IMR-90 (cell line): ENCODE data around the gene ZCCHC24. TPM values are rescaled to one million over a fixed set of nuclear protein-coding genes. Genes with fewer than 3 reads are reported as not detected.

ENCODE experiments used
- ATAC-seq: fragments of 200-7000 bp; cut with Tn5 transposase; 2 replicates; pipeline ENCODE4 v1.9.1; 2020; ENCODE audit warnings: low read depth, mild to moderate bottlenecking, moderate library complexity
- BruUV-seq: library from RNA; stranded (reverse); fragments of 400-500 nt; replicated peaks from 2 replicates; lab custom pipeline; 2021; lab: Mats Ljungman, UMichigan
- CTCF ChIA-PET: fragments of 300-600 bp; formaldehyde crosslinking; extraction: SDS; loops from one replicate; lab custom pipeline; 2021; ENCODE audit warnings: antibody characterized with exemption; lab: Yijun Ruan, JAX
- POLR2A ChIA-PET: fragments of 300-600 bp; sonication (Branson Sonifier 250); formaldehyde crosslinking; loops from one replicate; lab custom pipeline; 2022; ENCODE audit warnings: antibody characterized with exemption; ENCODE audit not compliant: unreplicated experiment; lab: Charles Lee
- DNase-seq: peaks from one replicate; pipeline ENCODE4 v3.0.0; 2013
- H2AFZ ChIP-seq: replicated peaks from 2 replicates; pipeline ENCODE3; 2013; ENCODE audit warnings: low read length, mild to moderate bottlenecking; ENCODE audit not compliant: poor library complexity
- H2AK5ac ChIP-seq: 2 replicates; pipeline ENCODE4 v1.6.1; 2013; ENCODE audit warnings: low read depth, low read length, inconsistent platforms
- H2AK9ac ChIP-seq: replicated peaks from 2 replicates; pipeline ENCODE3; 2013; ENCODE audit warnings: mild to moderate bottlenecking, low read depth, low read length, moderate library complexity; ENCODE audit not compliant: poor library complexity
- H2BK120ac ChIP-seq: 2 replicates; pipeline ENCODE4 v1.6.1; 2013; ENCODE audit warnings: low read depth, low read length, inconsistent platforms
- H2BK15ac ChIP-seq: 3 replicates; pipeline ENCODE4 v1.6.1; 2013; ENCODE audit warnings: low read depth, low read length, inconsistent platforms
- H2BK20ac ChIP-seq: 2 replicates; pipeline ENCODE4 v1.6.1; 2013; ENCODE audit warnings: low read depth, mild to moderate bottlenecking, inconsistent platforms, low read length, moderate library complexity
- H2BK5ac ChIP-seq: 2 replicates; pipeline ENCODE4 v1.6.1; 2013; ENCODE audit warnings: mild to moderate bottlenecking, low read depth, low read length, inconsistent platforms; ENCODE audit not compliant: poor library complexity, severe bottlenecking
- H3K14ac ChIP-seq: replicated peaks from 2 replicates; pipeline ENCODE4 v1.6.1; 2013; ENCODE audit warnings: low read depth, low read length, inconsistent platforms
- H3K18ac ChIP-seq: 2 replicates; pipeline ENCODE4 v1.6.1; 2013; ENCODE audit warnings: low read depth, low read length, control low read depth
- H3K23ac ChIP-seq: 2 replicates; pipeline ENCODE4 v1.6.1; 2013; ENCODE audit warnings: low read depth, low read length, inconsistent platforms
- H3K27ac ChIP-seq: 2 replicates; pipeline ENCODE4 v1.5.1; 2013; ENCODE audit warnings: mild to moderate bottlenecking, control low read depth, low read length; ENCODE audit not compliant: insufficient read depth
- H3K27me3 ChIP-seq: 2 replicates; pipeline ENCODE4 v1.6.1; 2013; ENCODE audit warnings: low read length; ENCODE audit not compliant: control insufficient read depth, insufficient read depth
- H3K36me3 ChIP-seq: 2 replicates; pipeline ENCODE4 v1.6.1; 2013; ENCODE audit warnings: low read length, mixed read lengths; ENCODE audit not compliant: control insufficient read depth, insufficient read depth
- H3K4ac ChIP-seq: 2 replicates; pipeline ENCODE4 v1.6.1; 2013; ENCODE audit warnings: low read depth, low read length, inconsistent platforms
- H3K4me1 ChIP-seq: 2 replicates; pipeline ENCODE4 v1.6.1; 2013; ENCODE audit warnings: low read length, mixed read lengths; ENCODE audit not compliant: control insufficient read depth, insufficient read depth
- H3K4me2 ChIP-seq: 2 replicates; pipeline ENCODE4 v1.6.1; 2013; ENCODE audit warnings: low read depth, mild to moderate bottlenecking, control low read depth, low read length, moderate library complexity
- H3K4me3 ChIP-seq: 2 replicates; pipeline ENCODE4 v1.5.1; 2013; ENCODE audit warnings: low read depth, mild to moderate bottlenecking, control low read depth, low read length, moderate library complexity; ENCODE audit not compliant: insufficient read depth
- H3K56ac ChIP-seq: 2 replicates; pipeline ENCODE4 v1.6.1; 2013; ENCODE audit warnings: low read length, inconsistent platforms; ENCODE audit not compliant: insufficient read depth; ENCODE audit errors: extremely low read depth
- H3K79me1 ChIP-seq, 2 experiments: 2 replicates each; pipeline ENCODE4 v1.6.1; 2013; ENCODE audit warnings: low read length in 2 of 2, inconsistent platforms in 1 of 2, low read depth in 1 of 2
- H3K9ac ChIP-seq: 2 replicates; pipeline ENCODE4 v1.6.1; 2013; ENCODE audit warnings: low read depth, low read length, control low read depth
- H3K9me1 ChIP-seq: 2 replicates; pipeline ENCODE4 v1.6.1; 2013; ENCODE audit warnings: low read length, inconsistent platforms; ENCODE audit not compliant: insufficient read depth
- H3K9me3 ChIP-seq: 2 replicates; pipeline ENCODE4 v1.6.1; 2013; ENCODE audit warnings: low read length; ENCODE audit not compliant: control insufficient read depth, insufficient read depth
- H4K20me1 ChIP-seq: 2 replicates; pipeline ENCODE4 v1.6.1; 2013; ENCODE audit warnings: low read length, inconsistent platforms; ENCODE audit not compliant: insufficient read depth
- H4K5ac ChIP-seq: 2 replicates; pipeline ENCODE4 v1.6.1; 2013; ENCODE audit warnings: mild to moderate bottlenecking, low read depth, low read length, control low read depth
- H4K8ac ChIP-seq, 2 experiments: 2 replicates each; pipeline ENCODE4 v1.6.1; 2013; ENCODE audit warnings: low read depth in 2 of 2, low read length in 2 of 2, control low read depth in 1 of 2, inconsistent platforms in 1 of 2
- H4K91ac ChIP-seq: 2 replicates; pipeline ENCODE4 v1.6.1; 2013; ENCODE audit warnings: low read depth, low read length, inconsistent platforms; ENCODE audit not compliant: insufficient read depth
- CEBPB ChIP-seq: IDR thresholded peaks from 2 replicates; pipeline ENCODE4 v1.6.1; 2012; ENCODE audit warnings: low read depth, low read length, improper control_type of control experiment
- CTCF ChIP-seq: conservative IDR thresholded peaks from 2 replicates; pipeline ENCODE4 v1.5.1; 2012; ENCODE audit warnings: mild to moderate bottlenecking, low read depth, low read length, improper control_type of control experiment
- ELK1 ChIP-seq: fragments of 150-350 bp; IDR thresholded peaks from 2 replicates; pipeline ENCODE4 v1.6.1; 2016; ENCODE audit warnings: low read depth, mild to moderate bottlenecking, low read length, moderate library complexity, borderline replicate concordance
- FOS ChIP-seq: fragments of 150-350 bp; IDR thresholded peaks from 2 replicates; pipeline ENCODE4 v1.6.1; 2016; ENCODE audit warnings: low read depth, low read length
- MAZ ChIP-seq: IDR thresholded peaks from 2 replicates; pipeline ENCODE4 v1.6.1; 2012; ENCODE audit warnings: low read depth, mild to moderate bottlenecking, low read length, improper control_type of control experiment, moderate library complexity, borderline replicate concordance
- RAD21 ChIP-seq: IDR thresholded peaks from 2 replicates; pipeline ENCODE4 v1.6.1; 2012; ENCODE audit warnings: low read length, improper control_type of control experiment
- SMC3 ChIP-seq: fragments of 150-350 bp; IDR thresholded peaks from 2 replicates; pipeline ENCODE4 v1.6.1; 2016; ENCODE audit warnings: low read depth, mild to moderate bottlenecking, antibody characterized with exemption, low read length, moderate library complexity
- WGBS, 2 experiments: methylation state at CpG; one replicate each; pipeline versions ENCODE4 v1.1.5 to v1.1.7; 2013; ENCODE audit warnings: missing lambda C conversion rate in 2 of 2; ENCODE audit not compliant: insufficient read length in 1 of 2; ENCODE audit errors: extremely low coverage in 2 of 2; 5-methylcytosine and 5-hydroxymethylcytosine counted together
- dilution Hi-C: fragments of 300-500 bp; cut with HindIII; formaldehyde crosslinking; loops from one replicate; pipeline ENCODE4 v1.14.3; 2018; ENCODE audit warnings: low sequenced_read_pairs; ENCODE audit not compliant: unreplicated experiment
- in situ Hi-C: fragments of 300-500 bp; cut with MboI; formaldehyde crosslinking; loops from 3 replicates; pipeline ENCODE4 v1.14.3; 2019; ENCODE audit warnings: low sequenced_read_pairs, inconsistent platforms, mixed read lengths
- intact Hi-C: fragments of 100-400 bp; cut with micrococcal nuclease; formaldehyde crosslinking; loops from 2 replicates; pipeline ENCODE4 v1.10.0; 2022
- polyA plus RNA-seq, 3 experiments: library from polyadenylated mRNA; depleted of rRNA; stranded (reverse); fragments of >200 nt; gene quantifications; 2 replicates each; pipeline ENCODE4 v1.2.3, GENCODE V29; 2012; ENCODE audit warnings: low replicate concordance in 1 of 3
- total RNA-seq: library from RNA; depleted of rRNA; stranded (reverse); fragments of >200 nt; gene quantifications from 2 replicates; pipeline ENCODE4 v1.2.3, GENCODE V29; 2012

The ZCCHC24 gene
- total and polyA plus RNA-seq, 2 of the 4 experiments (the other 2 are of a cell fraction), result 15.1 to 25.9 TPM

GRCh38 chr10:79453392-79453791 lies 8.0 kb upstream of the ZCCHC24 start:
- in situ Hi-C loops, result no loop called here
- H3K18ac ChIP-seq, result no peak overlapping the region
- intact Hi-C loops, result no loop called here
- no peak overlapping the region for H3K9ac ChIP-seq
- no peak overlapping the region for H3K4me2 ChIP-seq
- H3K79me1 ChIP-seq, result peaks cover 0 to 4% of the 10 kb centered on the region in 2 experiments; a peak in 1 of 4 replicates
- H3K4me1 ChIP-seq, result peaks cover 30% of the 10 kb centered on the region
- H3K23ac ChIP-seq, result no peak overlapping the region
- ChIA-PET CTCF (no interaction called here), POLR2A (no interaction called here)
- H3K4me3 ChIP-seq, result no peak overlapping the region
- H2BK120ac ChIP-seq, result no peak overlapping the region
- ATAC-seq (peak; percentile 36), DNase-seq (peak; percentile 71)
- H2BK15ac ChIP-seq, result no peak overlapping the region
- H2BK20ac ChIP-seq, result no peak overlapping the region
- BruUV-seq, result no TSS peak
- H3K4ac ChIP-seq, result no peak overlapping the region; the same call in 1 of the 2 replicates
- no peaks in the 10 kb centered on the region for H4K20me1 ChIP-seq
- no peak overlapping the region for H4K91ac ChIP-seq
- H2AFZ ChIP-seq, result no peak overlapping the region
- H2AK5ac ChIP-seq, result 0 out of 2 replicates have a peak overlapping the region, but pooled peaks have one; percentile 22
- dilution Hi-C loops, result no loop called here
- peaks cover 26% of the 10 kb centered on the region for H3K9me1 ChIP-seq
- no peak overlapping the region for H4K8ac ChIP-seq
- peak overlapping the region; percentile 83 for H2BK5ac ChIP-seq
- no peak overlapping the region for H3K14ac ChIP-seq
- no peak overlapping the region for H3K56ac ChIP-seq
- WGBS, 2 experiments, result no CpG with 5 or more reads among the region's 3 CpGs
- no peak overlapping the region for H3K27ac ChIP-seq
- H2AK9ac ChIP-seq, result no peak overlapping the region
- H3K9me3 ChIP-seq, result no peaks in the 10 kb centered on the region
- TF ChIP-seq SMC3 (no peak), MAZ (no peak), ELK1 (no peak), FOS (0 out of 2 replicates have a peak, but pooled peaks have one; percentile 9), CTCF (no peak), RAD21 (no peak), CEBPB (peak; percentile 26; the same call in 1 of the 2 replicates)
- no peak overlapping the region for H4K5ac ChIP-seq
- no peaks in the 10 kb centered on the region for H3K36me3 ChIP-seq
- no peaks in the 10 kb centered on the region for H3K27me3 ChIP-seq
